NCI-H128 (cell line): Measurements from ENCODE around the gene JPT2.
"Not testable (repeated sequence)": the region's sequence is repeated elsewhere in the genome, so short reads cannot be mapped to it uniquely, and the experiment has no call there.

Source experiments
- DNase-seq: peaks from one replicate; lab custom pipeline; 2025; ENCODE audit not compliant: unreplicated experiment; lab: John Stamatoyannopoulos, UW

Gene JPT2

GRCh38 chr16:1705688-1706385 lies 27.8 kb downstream of the JPT2 start, which contains the start of gene MAPK8IP3:
MAPK8IP3 (plus strand) TSS chr16:1706195; CDS start chr16:1706340, 145 bp downstream.
- peak; percentile 57 for DNase-seq

GRCh38 chr16:1706386-1707192 lies 28.5 kb downstream of the JPT2 start:
- DNase-seq: no peak

- no peak for DNase-seq
Measured at GRCh38 chr16:1707193-1707790, 29.2 kb downstream of the JPT2 start.

GRCh38 chr16:1708083-1708767 lies 30.1 kb downstream of the JPT2 start:
- DNase-seq: no peak

GRCh38 chr16:1708768-1709180 lies 30.7 kb downstream of the JPT2 start:
- no peak for DNase-seq

GRCh38 chr16:1709356-1709755 lies 31.3 kb downstream of the JPT2 start:
- no peak for DNase-seq

GRCh38 chr16:1710811-1711507 lies 32.9 kb downstream of the JPT2 start:
- DNase-seq: no peak

GRCh38 chr16:1712791-1713261 lies 34.7 kb downstream of the JPT2 start:
- no peak for DNase-seq

- DNase-seq: no peak
Measured at GRCh38 chr16:1713331-1713730, 35.3 kb downstream of the JPT2 start.

- no peak for DNase-seq
Measured at GRCh38 chr16:1713933-1714332, 35.9 kb downstream of the JPT2 start.

- DNase-seq: no peak
Measured at GRCh38 chr16:1715220-1715619, 37.1 kb downstream of the JPT2 start.

- not testable (repeated sequence) for DNase-seq
Measured at GRCh38 chr16:1718236-1718635, 40.2 kb downstream of the JPT2 start.

- DNase-seq: not testable (repeated sequence)
Measured at GRCh38 chr16:1719559-1720229, 41.6 kb downstream of the JPT2 start.

- no peak for DNase-seq
Measured at GRCh38 chr16:1721372-1721771, 43.3 kb downstream of the JPT2 start.

- no peak for DNase-seq
Measured at GRCh38 chr16:1723450-1724147, 45.5 kb downstream of the JPT2 start.

- DNase-seq: no peak
Measured at GRCh38 chr16:1724491-1724890, 46.4 kb downstream of the JPT2 start.

GRCh38 chr16:1726661-1727502 lies 48.8 kb downstream of the JPT2 start:
- no peak for DNase-seq
